LNCaP clone FGC (cell line): Measurements from ENCODE around the gene CCL4.
"Not testable (repeated sequence)": the region's sequence is repeated elsewhere in the genome, so short reads cannot be mapped to it uniquely, and the experiment has no call there.

Experiments
- DNase-seq: peaks from one replicate; pipeline ENCODE4 v3.0.0-alpha.2; 2011; ENCODE audit warnings: low read depth
- H3K4me3 ChIP-seq: 2 replicates; pipeline ENCODE4 v1.5.1; 2011; ENCODE audit warnings: mild to moderate bottlenecking, low read depth, low read length, control low read depth
- TF ChIP-seq, protein P1 (sequence below): IDR thresholded peaks from 2 replicates; pipeline ENCODE4 v1.5.1; 2012; ENCODE audit warnings: mild to moderate bottlenecking; ENCODE audit not compliant: control insufficient read depth, insufficient read depth; ENCODE audit errors: extremely low read depth

The CCL4 gene

DNA sequence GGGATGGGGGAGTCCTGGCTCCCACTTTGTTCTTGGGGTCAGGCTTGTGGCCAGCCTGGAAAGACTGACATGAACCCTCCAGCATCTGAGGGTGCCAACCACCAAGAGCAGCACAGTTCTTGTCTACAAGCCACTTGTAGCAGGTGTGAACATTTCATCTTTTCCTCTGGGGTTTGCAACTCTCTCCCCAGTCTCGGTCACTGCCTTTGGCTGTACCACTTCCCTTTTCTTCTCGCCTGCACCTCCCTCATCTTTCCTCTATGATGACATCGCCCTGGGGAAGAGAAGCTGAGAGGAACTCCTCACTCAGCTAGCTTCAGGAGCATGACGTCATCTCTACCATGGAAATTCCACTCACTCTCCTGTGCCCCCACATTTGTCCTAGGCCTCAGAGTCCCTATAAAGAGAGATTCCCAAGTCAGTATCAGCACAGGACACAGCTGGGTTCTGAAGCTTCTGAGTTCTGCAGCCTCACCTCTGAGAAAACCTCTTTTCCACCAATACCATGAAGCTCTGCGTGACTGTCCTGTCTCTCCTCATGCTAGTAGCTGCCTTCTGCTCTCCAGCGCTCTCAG lies at the start of gene CCL4:
CCL4 (plus strand) TSS at position 427 of the 575 bp plus-strand sequence; CDS start at position 506, 79 bp downstream.
- DNase-seq, H3K4me3 ChIP-seq: not testable (repeated sequence)

DNA sequence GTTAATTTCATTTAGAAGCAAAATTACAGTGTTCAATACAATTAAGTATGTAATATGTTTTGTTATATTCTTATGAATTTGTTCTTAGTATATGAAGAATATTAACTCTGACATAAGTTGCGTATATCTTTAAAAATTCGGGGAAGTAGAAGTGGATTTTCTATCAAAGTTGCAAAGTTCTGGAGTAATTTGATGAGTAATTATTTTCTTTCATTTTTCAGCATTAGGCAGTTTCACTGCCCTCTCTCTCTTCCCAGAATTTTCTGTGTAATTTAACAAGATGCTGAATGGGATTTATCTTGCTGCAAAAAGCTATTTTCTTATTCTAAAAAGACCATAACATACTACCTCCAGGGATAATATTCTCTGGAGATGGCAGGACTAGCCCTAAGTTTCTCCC lies 48.5 kb upstream of the CCL4 start:
- no peak overlapping the region for H3K4me3 ChIP-seq
- no peak for DNase-seq

DNA sequence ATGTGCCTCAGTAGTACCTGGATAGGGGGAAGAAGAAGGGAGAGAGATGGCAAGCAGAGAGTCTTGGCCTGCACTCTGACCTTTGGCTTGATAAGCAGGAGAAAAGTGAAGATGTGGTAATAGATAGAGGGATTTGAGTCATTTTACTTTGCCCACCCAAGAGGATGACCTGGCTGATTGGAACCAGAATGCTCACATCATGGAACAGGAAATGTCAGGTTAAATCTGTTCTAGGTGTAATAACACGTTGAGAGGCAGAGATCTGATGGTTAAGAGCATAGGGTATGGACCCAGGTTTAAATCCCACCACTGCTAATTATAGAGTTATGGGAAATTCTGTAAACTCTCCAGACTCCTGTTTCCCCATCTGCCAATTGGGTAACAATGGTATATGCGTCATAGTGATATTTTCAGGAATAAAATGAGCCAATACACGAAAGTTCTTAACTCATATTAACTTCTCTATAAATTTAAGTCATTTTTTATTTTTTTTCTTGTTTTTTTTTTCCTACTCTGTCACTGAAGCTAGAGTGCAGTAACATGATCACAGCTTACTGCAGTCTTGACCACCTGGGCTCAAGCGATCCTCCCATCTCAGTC lies 47.6 kb upstream of the CCL4 start:
- DNase-seq, result no peak
- TF ChIP-seq, protein P1, sequence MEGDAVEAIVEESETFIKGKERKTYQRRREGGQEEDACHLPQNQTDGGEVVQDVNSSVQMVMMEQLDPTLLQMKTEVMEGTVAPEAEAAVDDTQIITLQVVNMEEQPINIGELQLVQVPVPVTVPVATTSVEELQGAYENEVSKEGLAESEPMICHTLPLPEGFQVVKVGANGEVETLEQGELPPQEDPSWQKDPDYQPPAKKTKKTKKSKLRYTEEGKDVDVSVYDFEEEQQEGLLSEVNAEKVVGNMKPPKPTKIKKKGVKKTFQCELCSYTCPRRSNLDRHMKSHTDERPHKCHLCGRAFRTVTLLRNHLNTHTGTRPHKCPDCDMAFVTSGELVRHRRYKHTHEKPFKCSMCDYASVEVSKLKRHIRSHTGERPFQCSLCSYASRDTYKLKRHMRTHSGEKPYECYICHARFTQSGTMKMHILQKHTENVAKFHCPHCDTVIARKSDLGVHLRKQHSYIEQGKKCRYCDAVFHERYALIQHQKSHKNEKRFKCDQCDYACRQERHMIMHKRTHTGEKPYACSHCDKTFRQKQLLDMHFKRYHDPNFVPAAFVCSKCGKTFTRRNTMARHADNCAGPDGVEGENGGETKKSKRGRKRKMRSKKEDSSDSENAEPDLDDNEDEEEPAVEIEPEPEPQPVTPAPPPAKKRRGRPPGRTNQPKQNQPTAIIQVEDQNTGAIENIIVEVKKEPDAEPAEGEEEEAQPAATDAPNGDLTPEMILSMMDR, result no peak
- H3K4me3 ChIP-seq, result no peak overlapping the region

More for the DNA sequence above, 48.5 kb upstream of the CCL4 start:
- TF ChIP-seq, protein P1, result no peak

DNA sequence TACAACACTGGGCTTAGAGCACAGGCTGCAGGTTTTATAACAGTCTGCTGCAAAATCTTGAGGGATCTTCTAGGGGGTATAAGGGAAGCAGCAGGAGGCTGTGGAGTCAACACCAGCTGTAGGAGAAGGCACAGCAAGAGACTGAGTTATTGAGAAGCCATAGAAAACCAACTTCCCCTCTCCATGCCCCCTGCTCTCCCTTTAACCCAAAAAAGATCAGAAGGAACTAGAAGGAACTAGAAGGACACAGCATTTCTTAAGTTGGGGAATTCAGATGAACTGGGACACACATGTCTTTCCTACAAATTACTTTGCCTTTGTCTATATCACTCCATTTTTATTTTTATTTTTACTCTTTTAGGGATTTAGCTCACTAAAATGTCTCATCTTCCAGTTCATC lies 45.7 kb upstream of the CCL4 start:
- DNase-seq, result no peak
- TF ChIP-seq, protein P1, result no peak
- H3K4me3 ChIP-seq, result no peak overlapping the region

DNA sequence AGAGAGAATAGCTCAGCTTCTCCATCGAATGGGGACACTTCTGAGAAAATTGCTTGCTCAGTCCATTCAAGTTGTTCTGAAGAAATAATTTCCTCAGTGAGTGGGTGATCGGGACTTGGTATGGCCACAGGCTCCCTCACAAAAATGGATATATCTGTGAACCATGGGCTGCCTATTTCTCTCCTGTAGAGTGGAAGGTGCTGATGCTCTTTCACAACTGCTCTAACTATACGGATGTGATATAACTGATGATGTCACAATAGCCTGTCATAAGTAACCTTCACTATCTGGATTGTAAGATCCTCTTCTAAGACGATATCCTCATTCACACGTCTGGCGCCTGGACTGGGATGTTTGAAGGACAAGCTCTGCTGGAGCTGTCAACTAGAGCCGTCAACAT lies 44.2 kb upstream of the CCL4 start:
- no peak overlapping the region for H3K4me3 ChIP-seq
- DNase-seq, result no peak
- TF ChIP-seq, protein P1, result no peak

DNA sequence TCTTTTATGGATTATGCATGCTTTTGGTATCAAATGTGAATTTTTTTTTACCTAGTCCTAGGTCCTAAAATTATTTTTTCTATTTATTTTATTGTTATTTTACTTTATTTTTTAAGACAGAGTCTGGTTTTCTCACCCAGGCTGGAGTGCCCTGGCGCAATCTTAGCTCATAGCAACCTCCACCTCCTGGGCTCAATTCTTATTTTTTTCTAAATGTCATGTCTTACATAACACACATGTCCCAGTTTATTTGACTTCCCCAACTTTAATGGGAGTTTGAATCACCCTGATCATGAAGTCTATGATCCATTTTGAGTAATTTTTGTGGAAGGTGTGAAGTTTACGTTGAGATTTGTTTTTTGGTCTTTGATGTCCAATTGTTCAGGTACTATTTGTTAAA lies 42.8 kb upstream of the CCL4 start:
- no peak overlapping the region for H3K4me3 ChIP-seq
- TF ChIP-seq, protein P1, result no peak
- no peak for DNase-seq

DNA sequence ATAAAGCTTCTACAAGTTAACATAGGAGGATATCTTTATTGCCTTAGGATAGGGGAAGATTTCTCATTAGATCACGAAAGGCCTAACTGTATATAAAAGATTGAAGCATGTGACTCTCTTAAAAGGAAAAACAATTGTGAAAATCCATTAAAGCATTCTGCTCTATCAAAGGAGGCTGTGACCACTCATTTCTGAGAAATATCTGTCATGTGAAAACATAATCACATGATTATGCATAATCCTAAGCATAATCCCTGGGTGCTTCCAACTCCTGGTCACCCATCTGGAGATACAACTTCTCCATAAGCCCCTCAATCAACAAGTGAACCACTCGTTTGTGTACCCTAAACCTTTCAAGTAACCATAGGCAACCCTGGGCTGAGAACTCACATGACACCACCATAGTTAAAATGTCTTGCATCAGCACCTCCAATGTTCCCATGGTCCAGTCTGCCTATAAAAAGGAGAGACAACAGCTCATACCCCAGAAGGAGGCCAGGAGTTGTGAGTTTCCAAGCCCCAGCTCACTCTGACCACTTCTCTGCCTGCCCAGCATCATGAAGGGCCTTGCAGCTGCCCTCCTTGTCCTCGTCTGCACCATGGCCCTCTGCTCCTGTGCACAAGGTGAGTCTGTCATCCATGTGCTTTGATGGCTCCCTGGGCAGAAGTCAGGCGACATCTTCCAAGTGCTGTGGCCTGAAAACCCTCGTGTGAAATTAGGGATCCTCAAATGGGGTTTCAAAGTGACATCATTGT lies 39.7 kb upstream of the CCL4 start, which contains the start of gene CCL18:
CCL18 (plus strand) TSS at position 487 of the 756 bp plus-strand sequence; CDS start at position 558, 71 bp downstream.
- TF ChIP-seq, protein P1, result no peak
- DNase-seq, result no peak
- no peak within 1 kb of the TSS for H3K4me3 ChIP-seq
